GM21825 (cell line): ENCODE measurements around the gene MAP2.
"Not testable (repeated sequence)": the region's sequence is repeated elsewhere in the genome, so short reads cannot be mapped to it uniquely, and the experiment has no call there.

Source experiments
- ATAC-seq: cut with Tn5 transposase; IDR thresholded peaks from one replicate; pipeline ENCODE4 v1.9.1; 2021; ENCODE audit warnings: mild to moderate bottlenecking, moderate library complexity; ENCODE audit not compliant: unreplicated experiment

MAP2 gene

GRCh38 chr2:209473930-209474419, 50.1 kb downstream of the MAP2 start:
- no peak for ATAC-seq

- ATAC-seq: no peak
Observed at GRCh38 chr2:209474960-209475359, 51.1 kb downstream of the MAP2 start.

- no peak for ATAC-seq
Observed at GRCh38 chr2:209476367-209477208, 52.7 kb downstream of the MAP2 start.

- not testable (repeated sequence) for ATAC-seq
Observed at GRCh38 chr2:209492296-209492695, 68.4 kb downstream of the MAP2 start.

GRCh38 chr2:209495068-209495620, 71.3 kb downstream of the MAP2 start:
- not testable (repeated sequence) for ATAC-seq

DNA sequence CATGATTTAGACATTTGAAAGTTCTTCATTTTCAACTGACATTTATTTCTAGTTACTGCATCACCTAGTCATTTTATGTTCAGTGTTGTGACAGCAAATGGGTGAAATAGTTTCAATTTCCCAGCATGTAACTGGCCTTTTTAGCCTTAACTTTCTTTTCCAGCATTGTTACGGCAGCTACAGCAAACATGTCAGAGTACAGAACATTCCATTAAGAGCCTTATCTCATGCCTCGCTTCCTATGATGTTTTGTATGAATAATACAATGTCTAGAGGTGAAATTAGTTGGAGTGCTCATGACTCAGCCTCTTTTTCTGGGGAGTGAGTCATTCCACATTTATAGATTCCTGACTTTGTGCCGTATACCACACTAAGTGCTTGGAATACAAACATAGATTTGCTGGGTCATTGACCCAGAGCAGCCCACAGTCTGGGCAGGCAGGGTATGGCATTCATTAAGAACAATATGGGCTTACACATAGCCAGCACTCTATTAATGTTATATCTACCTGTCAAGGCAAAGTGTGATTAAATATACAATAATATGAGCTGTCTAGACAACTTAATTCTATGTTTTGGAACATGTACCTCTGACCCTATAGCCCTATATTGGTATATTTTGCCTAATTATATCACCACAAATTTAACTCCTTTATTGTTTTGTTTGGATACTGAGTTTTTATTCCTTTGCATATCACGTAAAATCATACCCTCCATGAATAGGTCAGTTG, 72.2 kb downstream of the MAP2 start:
- no peak for ATAC-seq

GRCh38 chr2:209496586-209496982, 72.7 kb downstream of the MAP2 start:
- no peak for ATAC-seq

DNA sequence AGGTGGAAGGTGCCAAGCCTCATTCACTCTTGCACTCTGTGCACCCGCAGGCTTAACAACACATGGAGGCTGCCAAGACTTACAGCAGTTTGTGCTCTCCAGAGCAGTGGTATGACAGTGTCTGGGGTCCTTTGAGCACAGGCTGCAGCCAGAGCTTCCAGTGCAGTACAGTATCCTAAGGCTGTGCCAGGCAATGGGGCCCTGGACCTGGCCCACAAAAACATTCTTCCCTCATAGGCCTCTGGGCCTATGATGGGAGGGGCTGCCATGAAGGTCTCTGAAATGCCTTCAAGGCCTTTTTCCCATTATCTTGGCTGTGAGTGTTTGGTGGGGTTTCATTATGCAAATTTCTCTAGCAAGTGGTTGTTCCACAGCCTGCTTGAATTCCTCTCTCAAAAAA, 74.8 kb downstream of the MAP2 start:
- ATAC-seq: no peak

- ATAC-seq: no peak
Observed at GRCh38 chr2:209499069-209499468, 75.2 kb downstream of the MAP2 start.

DNA sequence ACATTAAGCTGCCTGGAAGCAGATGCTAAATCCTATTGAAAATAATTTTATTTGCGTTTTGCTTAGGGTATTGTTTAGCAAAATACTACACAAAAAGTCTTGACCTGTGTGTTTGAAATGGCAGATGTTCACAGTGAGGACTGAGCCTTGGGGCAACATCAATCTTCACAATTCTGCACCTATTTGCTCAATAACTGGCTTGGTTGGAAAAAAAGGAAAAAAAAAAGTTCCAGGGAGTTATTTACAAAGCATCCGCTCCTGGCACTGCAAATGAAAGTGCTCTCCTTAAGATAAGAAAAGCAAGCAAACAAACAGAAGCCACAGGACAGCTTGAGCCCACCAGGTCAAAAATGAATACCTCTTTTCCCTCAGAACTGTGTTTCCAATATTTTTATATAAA, 77.7 kb downstream of the MAP2 start:
- ATAC-seq: no peak

- no peak for ATAC-seq
Observed at GRCh38 chr2:209505410-209505809, 81.6 kb downstream of the MAP2 start.

DNA sequence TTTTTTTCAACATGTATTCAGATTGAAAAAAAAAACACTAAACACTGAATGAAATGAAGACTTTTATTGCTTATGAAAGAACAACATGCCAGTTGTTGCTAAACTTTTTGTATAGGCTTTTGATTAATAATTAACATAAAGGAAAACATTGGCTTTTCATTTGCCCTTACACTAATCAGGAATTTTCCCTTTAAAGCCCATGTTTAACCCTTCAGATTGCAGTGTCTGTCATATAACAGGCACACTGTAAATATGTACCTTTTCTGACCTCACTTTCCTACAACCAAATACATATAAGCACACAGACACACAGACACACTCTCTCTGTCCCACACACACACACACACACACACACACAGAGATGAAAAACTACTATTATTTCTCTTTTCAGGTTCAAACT, 84.4 kb downstream of the MAP2 start:
- no peak for ATAC-seq

DNA sequence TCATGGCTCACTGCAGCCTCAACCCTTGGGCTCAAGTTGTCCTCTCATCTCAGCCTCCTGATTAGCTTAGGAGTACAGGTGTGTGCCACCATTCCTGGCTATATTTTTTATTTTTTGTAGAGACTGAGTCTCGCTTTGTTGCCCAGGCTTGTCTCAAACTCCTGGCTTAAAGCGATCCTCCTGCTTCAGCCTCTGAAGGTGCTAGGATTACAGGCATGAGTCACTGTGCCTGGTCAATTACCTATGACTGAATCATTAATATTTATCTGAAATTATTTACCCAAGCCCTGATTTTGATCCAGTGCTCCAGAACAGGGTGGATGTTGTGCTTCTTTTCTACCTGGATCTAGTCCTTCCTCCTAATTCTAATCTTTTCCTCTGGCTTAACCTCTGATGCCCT, 87.8 kb downstream of the MAP2 start:
- ATAC-seq: no peak

GRCh38 chr2:209512971-209513370, 89.1 kb downstream of the MAP2 start:
- no peak for ATAC-seq

DNA sequence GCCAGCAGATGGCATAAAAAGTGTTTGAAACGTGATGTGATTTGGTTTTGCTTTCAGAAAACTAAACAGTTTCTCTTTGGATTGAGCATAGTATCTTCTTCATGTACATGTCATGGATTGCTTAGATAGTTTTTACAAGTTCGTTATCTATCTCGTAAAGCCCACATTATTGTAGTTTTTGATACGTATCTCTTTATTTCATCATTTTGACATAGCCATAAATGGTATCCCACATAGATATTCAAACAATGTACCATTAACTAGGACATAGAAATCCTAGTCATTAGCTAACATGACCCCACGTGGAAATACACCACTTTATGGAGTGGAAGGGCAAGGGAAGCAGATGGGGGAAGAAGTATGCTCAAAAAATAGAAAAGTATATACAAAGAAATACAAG, 93.6 kb downstream of the MAP2 start:
- ATAC-seq: no peak

- ATAC-seq: no peak
Observed at GRCh38 chr2:209519271-209519670, 95.4 kb downstream of the MAP2 start.

- ATAC-seq: no peak
Observed at GRCh38 chr2:209519906-209520305, 96.1 kb downstream of the MAP2 start.

DNA sequence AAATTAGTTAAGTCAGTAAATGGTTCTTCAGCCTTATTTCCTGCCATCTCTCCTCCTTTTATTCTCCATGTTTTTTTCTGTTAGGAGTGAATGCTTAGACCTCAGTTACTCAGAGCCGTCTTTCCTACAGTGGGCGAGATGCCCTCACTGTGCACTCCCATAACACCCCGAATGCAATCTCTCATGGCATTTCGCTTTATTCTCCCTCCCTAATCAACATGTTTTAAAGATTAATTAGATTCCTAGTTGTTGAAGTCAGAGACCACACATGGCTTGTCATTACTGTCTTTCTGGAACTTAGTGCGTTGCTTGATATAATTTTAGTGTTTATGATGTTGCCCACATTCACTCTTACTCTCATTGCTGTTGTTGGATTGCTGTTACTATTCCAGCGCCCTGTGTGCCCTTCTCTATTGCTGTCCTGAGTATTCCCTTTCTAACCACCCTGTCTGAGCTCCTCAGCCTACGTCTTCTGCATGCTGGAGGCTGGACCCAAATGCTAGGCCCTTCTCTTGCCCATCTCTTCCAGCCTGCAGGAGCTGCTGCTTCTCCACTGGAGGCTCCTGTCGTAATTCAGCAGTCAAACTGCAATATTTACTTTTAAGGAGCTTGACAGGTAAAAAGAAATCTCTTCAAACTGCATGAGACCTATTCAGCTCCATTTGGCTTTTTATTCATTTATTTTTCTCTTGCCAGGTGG, 99.3 kb downstream of the MAP2 start:
- ATAC-seq: no peak

- ATAC-seq: peak; percentile 51
Observed at GRCh38 chr2:209523867-209524266, 100.0 kb downstream of the MAP2 start.

DNA sequence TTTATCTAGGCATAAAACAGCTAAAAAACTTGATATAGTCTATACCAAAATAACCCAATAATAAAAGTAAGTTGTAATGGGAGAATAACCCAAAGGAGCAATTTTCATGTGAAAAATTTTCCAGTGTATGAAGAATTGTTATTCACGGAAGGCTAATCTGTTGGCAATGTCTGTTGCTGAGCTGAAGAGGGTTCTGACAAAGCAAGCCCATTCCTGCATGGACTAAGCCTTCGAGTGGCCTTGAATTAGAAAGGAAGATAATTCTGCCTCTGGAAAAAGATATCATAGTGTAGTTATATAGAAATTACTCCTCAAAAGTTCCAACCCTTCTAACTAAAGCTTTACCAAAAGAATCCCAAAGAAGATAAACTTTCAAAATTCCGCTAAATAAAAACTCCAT, 101.5 kb downstream of the MAP2 start:
- no peak for ATAC-seq

- ATAC-seq: peak; percentile 40
Observed at GRCh38 chr2:209525834-209526281, 102.0 kb downstream of the MAP2 start.
